Gastrocnemius medialis (tissue), 4 donors: ENCODE data around the gene WDFY4. TPM values are rescaled to one million over a fixed set of nuclear protein-coding genes. Genes with fewer than 3 reads are reported as not detected.

ENCODE experiments used
- ATAC-seq, 2 donors: fragments of 150-250 bp; one replicate each; pipeline ENCODE4 v1.9.1; 2016
- DNase-seq, 2 donors: peaks; one replicate each; pipeline ENCODE4 v3.0.0-alpha.2; 2019
- H3K27ac ChIP-seq, 4 donors: fragments of 200-600 bp; sonication (generic); 1 replicate in 1 of 4; 2 replicates in 3 of 4; pipeline ENCODE4 v1.5.1; 2016 to 2018; ENCODE audit warnings: mild to moderate bottlenecking in 2 of 4, moderate library complexity in 1 of 4
- H3K27me3 ChIP-seq, 3 donors: fragments of 200-600 bp; sonication (generic) in 2 of 3; 1 replicate in 1 of 3; 2 replicates in 2 of 3; pipeline versions ENCODE4 v1.5.1 to v1.6.0; 2016 to 2019; ENCODE audit warnings: mild to moderate bottlenecking in 1 of 3, moderate library complexity in 1 of 3
- H3K36me3 ChIP-seq, 2 donors: fragments of 200-600 bp; sonication (generic) in 1 of 2; one replicate each; pipeline ENCODE4 v1.5.1; 2017 to 2018
- H3K4me1 ChIP-seq, 2 donors: fragments of 200-600 bp; sonication (generic) in 1 of 2; one replicate each; pipeline ENCODE4 v1.5.1; 2016 to 2017; ENCODE audit warnings: mild to moderate bottlenecking in 2 of 2
- H3K4me3 ChIP-seq, 4 donors: fragments of 200-600 bp; sonication (generic) in 3 of 4; 1 replicate in 1 of 4; 2 replicates in 3 of 4; pipeline ENCODE4 v1.5.1; 2016 to 2019; ENCODE audit warnings: mild to moderate bottlenecking in 2 of 4
- H3K9me3 ChIP-seq, 3 donors: fragments of 200-600 bp; sonication (generic) in 2 of 3; 1 replicate in 1 of 3; 2 replicates in 2 of 3; pipeline ENCODE4 v1.5.1; 2016 to 2019
- POLR2A ChIP-seq, 2 donors: fragments of 450-650 bp; IDR thresholded peaks; one replicate each; pipeline ENCODE4 v1.6.1; 2017; ENCODE audit warnings: antibody characterized with exemption in 2 of 2, mild to moderate bottlenecking in 2 of 2, moderate library complexity in 2 of 2
- in situ Hi-C, 4 donors: fragments of 200-750 bp; cut with MboI; loops; one replicate each; pipeline versions ENCODE4 v1.15.0 to v1.8.0; 2017; ENCODE audit warnings: low sequenced_read_pairs in 4 of 4
- intact Hi-C: fragments of 100-400 bp; cut with DNase I; formaldehyde crosslinking; loops from one replicate; pipeline ENCODE4 v1.15.1; 2023; ENCODE audit warnings: low total_unique reads
- total RNA-seq, 4 donors: library from RNA; depleted of rRNA; stranded (reverse); fragments of >200 nt; gene quantifications; one replicate each; pipeline versions ENCODE4 v1.1.0 to v1.2.3, GENCODE V29; 2016
- TF ChIP-seq, protein P1 (sequence below), 5 experiments: fragments of 450-650 bp in 3 of 5; fragments of 200-600 bp in 2 of 5; sonication (generic) in 2 of 5; IDR thresholded peaks in 4 of 5; conservative IDR thresholded peaks in 1 of 5; 1 replicate in 4 of 5; 2 replicates in 1 of 5; pipeline ENCODE4 v1.5.1; 2016 to 2019; ENCODE audit warnings: antibody characterized with exemption in 5 of 5, mild to moderate bottlenecking in 3 of 5, moderate library complexity in 3 of 5

The WDFY4 gene
- total RNA-seq, 4 donors from 2014 or later, result 0.29 to 0.94 (median 0.59) TPM

DNA sequence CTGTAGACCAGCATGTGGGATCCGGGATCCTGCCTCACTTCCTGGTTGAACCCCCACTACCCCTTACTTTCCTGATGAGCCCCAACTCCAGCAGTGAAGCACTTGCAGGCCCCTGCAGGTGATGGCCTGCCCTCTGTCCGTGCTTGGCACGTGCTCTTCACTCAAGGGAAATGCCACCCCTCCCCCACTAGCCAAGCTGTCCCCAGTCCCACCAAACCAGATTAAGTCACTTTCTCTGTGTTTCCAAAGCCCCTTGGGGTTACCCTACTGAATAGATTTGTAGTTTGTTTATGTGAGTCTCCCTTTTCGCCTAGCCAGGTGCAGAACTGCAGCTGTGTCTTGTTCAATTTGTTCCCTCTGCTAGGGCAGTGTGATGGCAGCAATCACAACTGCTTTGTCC lies 121.7 kb downstream of the WDFY4 start:
- peaks cover 0 to 8% of the 10 kb centered on the region in 2 donors for H3K4me1 ChIP-seq

DNA sequence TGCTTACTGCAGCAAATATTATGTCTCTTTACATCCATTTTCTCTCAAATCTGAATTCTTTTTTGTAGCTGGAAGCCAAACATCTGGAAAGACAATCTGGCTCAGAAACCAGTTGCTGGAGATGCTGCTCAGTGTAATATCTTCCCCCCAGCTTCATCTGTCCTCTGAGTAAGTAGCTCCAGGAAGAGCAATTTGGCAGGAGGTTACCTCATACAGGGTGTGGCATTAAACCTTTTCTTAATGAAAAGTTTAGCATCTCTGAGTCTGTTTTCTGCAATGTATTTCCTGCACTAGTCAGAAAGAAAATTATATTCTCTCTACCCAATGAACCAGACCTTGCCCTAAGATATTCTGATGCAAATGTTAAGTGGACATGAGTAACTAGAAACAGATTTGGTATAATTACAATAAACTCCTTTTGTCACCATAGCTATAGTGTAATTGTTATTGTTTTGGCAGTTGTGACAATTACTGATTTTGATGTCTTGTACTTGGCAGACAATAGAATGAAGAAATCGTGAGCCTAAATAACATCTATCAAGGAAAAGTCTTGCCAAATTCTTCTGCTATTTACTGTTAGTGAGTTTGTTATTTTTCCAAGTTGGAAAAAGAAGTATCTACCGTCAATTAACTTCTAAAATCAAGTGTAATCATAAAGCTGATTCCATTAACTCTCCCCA lies 123.3 kb downstream of the WDFY4 start:
- H3K36me3 ChIP-seq, result no peaks in the 10 kb centered on the region
- H3K27ac ChIP-seq, result no peak overlapping the region
- peaks cover 0 to 4% of the 10 kb centered on the region in 2 donors for H3K4me1 ChIP-seq
- no peak for DNase-seq
- in situ Hi-C loops (no loop called here), intact Hi-C loops (no loop called here)
- H3K4me3 ChIP-seq, result no peak overlapping the region
- no peaks in the 10 kb centered on the region for H3K9me3 ChIP-seq
- TF ChIP-seq POLR2A (IDR thresholded peaks at IDR 0.05), result no peak
- TF ChIP-seq, protein P1, sequence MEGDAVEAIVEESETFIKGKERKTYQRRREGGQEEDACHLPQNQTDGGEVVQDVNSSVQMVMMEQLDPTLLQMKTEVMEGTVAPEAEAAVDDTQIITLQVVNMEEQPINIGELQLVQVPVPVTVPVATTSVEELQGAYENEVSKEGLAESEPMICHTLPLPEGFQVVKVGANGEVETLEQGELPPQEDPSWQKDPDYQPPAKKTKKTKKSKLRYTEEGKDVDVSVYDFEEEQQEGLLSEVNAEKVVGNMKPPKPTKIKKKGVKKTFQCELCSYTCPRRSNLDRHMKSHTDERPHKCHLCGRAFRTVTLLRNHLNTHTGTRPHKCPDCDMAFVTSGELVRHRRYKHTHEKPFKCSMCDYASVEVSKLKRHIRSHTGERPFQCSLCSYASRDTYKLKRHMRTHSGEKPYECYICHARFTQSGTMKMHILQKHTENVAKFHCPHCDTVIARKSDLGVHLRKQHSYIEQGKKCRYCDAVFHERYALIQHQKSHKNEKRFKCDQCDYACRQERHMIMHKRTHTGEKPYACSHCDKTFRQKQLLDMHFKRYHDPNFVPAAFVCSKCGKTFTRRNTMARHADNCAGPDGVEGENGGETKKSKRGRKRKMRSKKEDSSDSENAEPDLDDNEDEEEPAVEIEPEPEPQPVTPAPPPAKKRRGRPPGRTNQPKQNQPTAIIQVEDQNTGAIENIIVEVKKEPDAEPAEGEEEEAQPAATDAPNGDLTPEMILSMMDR (IDR thresholded peaks at IDR 0.05 in 4 of 5, conservative IDR thresholded peaks at IDR 0.05 in 1 of 5), result no peak
- no peaks in the 10 kb centered on the region for H3K27me3 ChIP-seq
- no peak for ATAC-seq

More for the DNA sequence above, 121.7 kb downstream of the WDFY4 start:
- intact Hi-C loops (no loop called here), in situ Hi-C loops (no loop called here)
- DNase-seq (no peak), ATAC-seq (no peak)
- no peak overlapping the region for H3K4me3 ChIP-seq
- H3K9me3 ChIP-seq, result no peaks in the 10 kb centered on the region
- no peak overlapping the region for H3K27ac ChIP-seq
- TF ChIP-seq POLR2A (IDR thresholded peaks at IDR 0.05), result no peak
- TF ChIP-seq, protein P1 (IDR thresholded peaks at IDR 0.05 in 4 of 5, conservative IDR thresholded peaks at IDR 0.05 in 1 of 5), result no peak
- no peaks in the 10 kb centered on the region for H3K27me3 ChIP-seq
- no peaks in the 10 kb centered on the region for H3K36me3 ChIP-seq

DNA sequence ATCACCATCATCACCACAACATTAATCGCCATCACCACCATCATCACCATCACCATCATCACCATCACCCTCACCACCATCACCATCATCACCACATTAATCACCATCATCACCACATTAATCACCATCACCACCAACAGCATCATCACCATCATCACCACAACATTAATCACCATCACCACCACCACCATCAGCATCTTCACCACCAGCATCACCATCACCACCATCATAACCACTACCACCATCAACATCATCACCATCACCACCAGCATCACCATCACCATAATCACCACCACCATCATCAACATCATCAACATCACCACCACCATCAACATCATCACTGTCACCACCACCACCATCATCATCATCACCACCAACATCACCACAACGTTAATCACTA lies 124.6 kb downstream of the WDFY4 start:
- intact Hi-C loops (no loop called here), in situ Hi-C loops (no loop called here)
- no peak for ATAC-seq
- no peaks in the 10 kb centered on the region for H3K27me3 ChIP-seq
- TF ChIP-seq POLR2A (IDR thresholded peaks at IDR 0.05), result no peak
- TF ChIP-seq, protein P1 (IDR thresholded peaks at IDR 0.05 in 4 of 5, conservative IDR thresholded peaks at IDR 0.05 in 1 of 5), result no peak
- no peaks in the 10 kb centered on the region for H3K36me3 ChIP-seq
- H3K4me1 ChIP-seq, result no peaks in the 10 kb centered on the region
- H3K4me3 ChIP-seq, result no peak overlapping the region
- H3K9me3 ChIP-seq, result no peaks in the 10 kb centered on the region
- no peak for DNase-seq
- H3K27ac ChIP-seq, result no peak overlapping the region

DNA sequence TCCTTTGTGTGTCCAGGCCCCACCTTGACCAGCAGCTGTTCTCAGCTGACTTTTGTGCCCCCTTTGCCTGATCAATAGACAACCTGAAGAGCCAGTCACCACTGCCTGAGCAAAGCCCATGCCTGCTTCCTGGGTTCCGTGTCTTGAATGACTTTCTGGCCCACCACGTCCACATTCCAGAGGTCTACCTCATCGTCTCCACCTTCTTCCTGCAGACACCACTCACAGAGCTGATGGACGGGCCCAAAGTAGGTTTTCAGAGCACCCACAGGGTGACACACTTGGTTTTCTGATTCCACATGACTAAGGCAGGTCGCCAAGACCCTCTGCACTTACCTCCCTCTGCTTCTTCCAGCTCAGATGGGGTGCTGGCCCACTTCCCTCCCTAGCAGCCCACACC lies 126.8 kb downstream of the WDFY4 start:
- Histone ChIP-seq H3K9me3 (no peaks in the 10 kb centered on the region), H3K27ac (no peak overlapping the region), H3K27me3 (no peaks in the 10 kb centered on the region), H3K36me3 (no peaks in the 10 kb centered on the region), H3K4me1 (no peaks in the 10 kb centered on the region), H3K4me3 (no peak overlapping the region)
- ATAC-seq (no peak), DNase-seq (no peak)
- intact Hi-C loops (no loop called here), in situ Hi-C loops (no loop called here)
- no peak for TF ChIP-seq POLR2A (IDR thresholded peaks at IDR 0.05)
- TF ChIP-seq, protein P1 (IDR thresholded peaks at IDR 0.05 in 4 of 5, conservative IDR thresholded peaks at IDR 0.05 in 1 of 5), result no peak

DNA sequence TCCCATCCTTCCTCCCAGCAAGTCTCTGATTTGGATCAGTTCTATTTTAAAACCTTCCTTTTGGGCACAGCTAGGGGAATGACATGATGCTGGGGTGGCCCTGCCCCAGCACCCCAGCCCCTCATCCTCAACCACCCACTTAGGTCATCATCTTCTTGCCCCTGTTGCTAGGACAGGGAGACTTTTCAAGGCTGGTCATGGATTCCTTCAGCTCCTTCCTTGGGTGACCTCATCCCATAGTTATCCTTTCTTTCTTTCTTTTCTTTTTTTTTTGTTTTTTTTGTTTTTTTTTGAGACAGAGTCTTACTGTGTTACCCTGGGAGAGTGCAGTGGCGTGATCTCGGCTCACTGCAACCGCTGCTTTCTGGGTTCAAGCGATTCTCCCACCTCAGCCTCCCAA lies 127.2 kb downstream of the WDFY4 start:
- in situ Hi-C loops (no loop called here), intact Hi-C loops (no loop called here)
- Histone ChIP-seq H3K4me3 (no peak overlapping the region), H3K27me3 (no peaks in the 10 kb centered on the region), H3K4me1 (no peaks in the 10 kb centered on the region), H3K27ac (no peak overlapping the region), H3K36me3 (no peaks in the 10 kb centered on the region), H3K9me3 (no peaks in the 10 kb centered on the region)
- TF ChIP-seq POLR2A (IDR thresholded peaks at IDR 0.05), result no peak
- TF ChIP-seq, protein P1 (IDR thresholded peaks at IDR 0.05 in 4 of 5, conservative IDR thresholded peaks at IDR 0.05 in 1 of 5), result no peak
- ATAC-seq, result no peak
- no peak for DNase-seq
